Measurements from ENCODE around the gene BPIFB3.

Gene BPIFB3

GRCh38 chr20:33097001-33097400, 43.3 kb downstream of the BPIFB3 start (continued):
- TF ChIP-seq ZNF548 (tag by site-specific recombination; IDR thresholded peaks at IDR 0.05), result no peak
- TF ChIP-seq BCL6B (tag by site-specific recombination; IDR thresholded peaks at IDR 0.05), result no peak

- H3K27ac ChIP-seq (ENCODE audit: extremely low read depth, low read depth, low read length), result no peak overlapping the region
- ChIA-PET POLR2A (no interaction called here), CTCF (interaction anchor here (0.6 to 1.5 kb wide), 2 partner anchors 13 to 111 kb away, joined by 3 to 8 read pairs; no protein-coding TSS in a partner anchor)
- no peak overlapping the region for H3K4me3 ChIP-seq (ENCODE audit: low read depth, low read length)
- TF ChIP-seq KLF1 (tag by site-specific recombination; IDR thresholded peaks at IDR 0.05) (peak; percentile 28; the same call in 1 of the 2 replicates), ZNF658 (tag by site-specific recombination; IDR thresholded peaks at IDR 0.05) (no peak)
- no peaks in the 10 kb centered on the region for H3K4me1 ChIP-seq (ENCODE audit: control insufficient read depth, insufficient read depth, low read length)
- H3K9me3 ChIP-seq (ENCODE audit: control insufficient read depth, insufficient read depth, low read depth, low read length), result no peaks in the 10 kb centered on the region
- no peaks in the 10 kb centered on the region for H3K36me3 ChIP-seq (ENCODE audit: control insufficient read depth in 2 of 2, insufficient read depth in 1 of 2, low read length in 2 of 2)
Measured at GRCh38 chr20:33099843-33100538, 46.3 kb downstream of the BPIFB3 start.

GRCh38 chr20:33103556-33103955, 49.9 kb downstream of the BPIFB3 start:
- CTCF ChIA-PET, result interaction anchor here (0.6 to 0.7 kb wide), 2 partner anchors 15 to 201 kb away, joined by 3 to 6 read pairs; no protein-coding TSS in a partner anchor
- H3K9me3 ChIP-seq (ENCODE audit: control insufficient read depth, insufficient read depth, low read depth, low read length), result no peaks in the 10 kb centered on the region
- H3K27ac ChIP-seq (ENCODE audit: extremely low read depth, low read depth, low read length), result no peak overlapping the region
- H3K4me3 ChIP-seq (ENCODE audit: low read depth, low read length), result no peak overlapping the region
- H3K36me3 ChIP-seq (ENCODE audit: control insufficient read depth in 2 of 2, insufficient read depth in 1 of 2, low read length in 2 of 2), result no peaks in the 10 kb centered on the region
- no peak for TF ChIP-seq SP7 (tag by site-specific recombination; IDR thresholded peaks at IDR 0.05)
- TF ChIP-seq ZNF140 (tag by site-specific recombination; IDR thresholded peaks at IDR 0.05), result no peak
- no peak for TF ChIP-seq KLF10 (tag by site-specific recombination; IDR thresholded peaks at IDR 0.05)
- TF ChIP-seq MZF1 (tag by site-specific recombination; IDR thresholded peaks at IDR 0.05; ENCODE audit: borderline replicate concordance), result no peak
- TF ChIP-seq REPIN1 (tag by site-specific recombination; IDR thresholded peaks at IDR 0.05; ENCODE audit: low read depth), result no peak
- no peak for TF ChIP-seq ZBTB48 (tag by site-specific recombination; IDR thresholded peaks at IDR 0.05)
- no peak for TF ChIP-seq ZNF169 (tag by site-specific recombination; IDR thresholded peaks at IDR 0.05)
- no peak for TF ChIP-seq SALL2 (tag by site-specific recombination; IDR thresholded peaks at IDR 0.05; ENCODE audit: borderline replicate concordance)
- TF ChIP-seq ZNF132 (tag by site-specific recombination; IDR thresholded peaks at IDR 0.05; ENCODE audit: borderline replicate concordance), result no peak
- TF ChIP-seq ZNF26 (tag by site-specific recombination; IDR thresholded peaks at IDR 0.05), result no peak
- no peak for TF ChIP-seq ZNF202 (tag by site-specific recombination; IDR thresholded peaks at IDR 0.05; ENCODE audit: borderline replicate concordance)
- TF ChIP-seq ZNF580 (tag by site-specific recombination; IDR thresholded peaks at IDR 0.05), result no peak
- TF ChIP-seq ZFP3 (tag by site-specific recombination; IDR thresholded peaks at IDR 0.05; ENCODE audit: low read depth), result no peak
- TF ChIP-seq ZEB2 (tag by site-specific recombination; IDR thresholded peaks at IDR 0.05), result no peak
- no peak for TF ChIP-seq PRDM1 (tag by site-specific recombination; IDR thresholded peaks at IDR 0.05)
- no peak for TF ChIP-seq TRIM28 (IDR thresholded peaks at IDR 0.05; ENCODE audit: borderline replicate concordance, low read length)
- no peaks in the 10 kb centered on the region for H3K4me1 ChIP-seq (ENCODE audit: control insufficient read depth, insufficient read depth, low read length)
- POLR2A ChIA-PET, result no interaction called here

All from HEK293 (cell line).